ENCODE measurements around the gene SCN5A.

The SCN5A gene

GRCh38 chr3:38648659-38649499 lies 608 bp downstream of the SCN5A start:
- TF ChIP-seq RAD21 (IDR thresholded peaks at IDR 0.05; ENCODE audit: low read depth), result no peak
- TF ChIP-seq ZBTB7A (IDR thresholded peaks at IDR 0.05; ENCODE audit: low read depth), result 0 out of 2 replicates have a peak, but pooled peaks have one; percentile 15
- no peak for TF ChIP-seq NFIC (IDR thresholded peaks at IDR 0.05)
- TF ChIP-seq REST (IDR thresholded peaks at IDR 0.05; ENCODE audit: low read depth), result no peak
- TF ChIP-seq EP300 (IDR thresholded peaks at IDR 0.05; ENCODE audit: borderline replicate concordance), result no peak
- TF ChIP-seq EGR1 (IDR thresholded peaks at IDR 0.05), result no peak
- no peak for TF ChIP-seq YY1 (IDR thresholded peaks at IDR 0.05; ENCODE audit: low read depth)
- TF ChIP-seq TAF1 (IDR thresholded peaks at IDR 0.05; ENCODE audit: low read depth), result no peak

DNA sequence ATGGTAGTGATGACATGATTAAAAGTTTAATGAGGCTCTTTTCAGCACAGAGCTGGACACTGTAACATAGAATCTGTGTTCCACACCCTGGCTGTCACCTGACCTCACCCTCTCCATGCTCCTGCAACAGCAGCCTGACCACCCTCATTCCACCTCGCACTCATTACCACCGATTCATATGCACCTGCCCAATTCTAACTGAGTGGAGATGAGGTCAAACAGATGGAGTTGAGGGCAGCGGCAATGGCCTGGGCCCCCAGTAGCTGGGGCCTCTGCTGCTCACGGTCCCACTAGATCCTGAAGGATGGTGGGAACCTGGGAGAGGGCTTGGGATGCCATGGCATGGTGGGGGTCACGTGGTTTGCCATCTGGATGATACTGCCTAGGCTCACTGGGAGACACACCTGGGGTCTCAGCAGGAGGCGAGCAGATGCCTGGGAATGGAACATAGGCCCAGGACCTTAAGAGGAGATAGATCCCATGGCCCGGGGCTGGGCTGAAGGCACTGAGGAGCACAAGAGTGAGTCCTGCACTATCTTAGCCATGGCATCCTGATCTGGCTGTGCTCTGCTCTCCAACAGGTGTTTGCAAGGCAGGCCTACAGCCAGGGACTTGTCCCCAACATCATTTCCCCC lies 1.3 kb downstream of the SCN5A start:
- no peak for TF ChIP-seq USF1 (IDR thresholded peaks at IDR 0.05)
- TF ChIP-seq EGR1 (IDR thresholded peaks at IDR 0.05), result no peak
- TF ChIP-seq NFIC (IDR thresholded peaks at IDR 0.05), result no peak
- no peak for TF ChIP-seq YY1 (IDR thresholded peaks at IDR 0.05; ENCODE audit: low read depth)

GRCh38 chr3:38647217-38647970 lies 2.1 kb downstream of the SCN5A start:
- TF ChIP-seq TEAD4 (IDR thresholded peaks at IDR 0.05) (no peak), RAD21 (IDR thresholded peaks at IDR 0.05; ENCODE audit: low read depth) (no peak), TAF1 (IDR thresholded peaks at IDR 0.05; ENCODE audit: low read depth) (no peak), REST (IDR thresholded peaks at IDR 0.05; ENCODE audit: low read depth) (no peak), EP300 (IDR thresholded peaks at IDR 0.05; ENCODE audit: borderline replicate concordance) (no peak), USF1 (IDR thresholded peaks at IDR 0.05) (no peak), TCF12 (IDR thresholded peaks at IDR 0.05; ENCODE audit: low read depth) (no peak), NFIC (IDR thresholded peaks at IDR 0.05) (no peak), YY1 (IDR thresholded peaks at IDR 0.05; ENCODE audit: low read depth) (no peak)

DNA sequence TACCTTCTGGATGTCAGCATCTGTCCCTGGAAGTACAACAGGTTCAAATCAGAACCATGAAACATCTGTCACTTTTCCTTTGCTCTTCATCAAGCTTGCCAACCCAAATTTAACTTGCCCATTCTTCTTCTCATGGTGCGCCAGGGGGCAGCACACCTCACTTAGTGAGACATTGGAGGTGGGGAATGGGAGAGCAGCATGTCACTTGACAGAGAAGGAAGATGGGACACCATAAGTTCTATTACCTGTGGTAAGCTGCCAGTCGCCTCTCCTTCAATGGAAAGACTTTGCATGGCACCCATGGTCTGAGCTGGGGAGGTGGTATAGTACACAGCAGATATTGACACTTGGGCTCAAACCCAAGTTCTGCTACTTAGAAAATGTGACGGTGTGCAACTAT lies 2.9 kb downstream of the SCN5A start:
- TF ChIP-seq RAD21 (IDR thresholded peaks at IDR 0.05; ENCODE audit: low read depth) (peak; percentile 41; the same call in 1 of the 2 replicates), FOXM1 (IDR thresholded peaks at IDR 0.05; ENCODE audit: borderline replicate concordance, low read depth) (no peak)

GRCh38 chr3:38646062-38646461 lies 3.4 kb downstream of the SCN5A start:
- TF ChIP-seq CREB1 (IDR thresholded peaks at IDR 0.05; ENCODE audit: low read depth) (no peak), USF1 (IDR thresholded peaks at IDR 0.05) (no peak), EGR1 (IDR thresholded peaks at IDR 0.05) (no peak), CEBPB (IDR thresholded peaks at IDR 0.05) (no peak), RAD21 (IDR thresholded peaks at IDR 0.05; ENCODE audit: low read depth) (no peak), TAF1 (IDR thresholded peaks at IDR 0.05; ENCODE audit: low read depth) (no peak), EP300 (IDR thresholded peaks at IDR 0.05; ENCODE audit: borderline replicate concordance) (no peak), YY1 (IDR thresholded peaks at IDR 0.05; ENCODE audit: low read depth) (no peak), FOXM1 (IDR thresholded peaks at IDR 0.05; ENCODE audit: borderline replicate concordance, low read depth) (no peak), TEAD4 (IDR thresholded peaks at IDR 0.05) (no peak), MAX (IDR thresholded peaks at IDR 0.05) (no peak), ZBTB7A (IDR thresholded peaks at IDR 0.05; ENCODE audit: low read depth) (no peak), TCF12 (IDR thresholded peaks at IDR 0.05; ENCODE audit: low read depth) (no peak), REST (IDR thresholded peaks at IDR 0.05; ENCODE audit: low read depth) (no peak)

Data from Ishikawa (cell line).